ENCODE data around the gene C2orf69. TPM values are rescaled to one million over a fixed set of nuclear protein-coding genes. Genes with fewer than 3 reads are reported as not detected.

The C2orf69 gene
- total and polyA plus RNA-seq, 7 experiments from 2014 or later: 10.1 to 15.4 (median 11.2) TPM

GRCh38 chr2:199940373-199940772 lies 29.3 kb downstream of the C2orf69 start:
- ChIA-PET CTCF (interaction anchor here (0.6 kb wide), 2 partner anchors 13 to 1822 kb away, joined by 3 to 4 read pairs; no protein-coding TSS in a partner anchor), POLR2A (interaction anchor here (1.1 kb wide), 1 partner anchor 29 kb away, joined by 3 read pairs; the partner anchor contains the start of gene C2orf69)
- Mint-ChIP-seq H3K27ac (no peak overlapping the region), H3K36me3 (peaks cover 4 to 33% (median 9%) of the 10 kb centered on the region in 5 donors), H3K9me3 (peaks cover 0 to 2% (median 0%) of the 10 kb centered on the region in 11 donors), H3K4me3 (no peak overlapping the region), H3K4me1 (peaks cover 0 to 19% (median 14%) of the 10 kb centered on the region in 7 donors), H3K27me3 (no peaks in the 10 kb centered on the region)
- H3K9me3 ChIP-seq (ENCODE audit: control insufficient read depth in 2 of 3, low read length in 3 of 3): no peaks in the 10 kb centered on the region
- no peak overlapping the region for H3K4me3 ChIP-seq (ENCODE audit: low read length)
- H3K27ac ChIP-seq (ENCODE audit: low read depth, low read length): no peak overlapping the region
- ATAC-seq: no peak
- no peaks in the 10 kb centered on the region for H3K27me3 ChIP-seq (ENCODE audit: control insufficient read depth in 2 of 2, insufficient read depth in 2 of 2, low read length in 2 of 2)
- peak in 3 of 9 donors; percentile 9 to 18 (median 11) for DNase-seq
- peaks cover 0 to 44% (median 4%) of the 10 kb centered on the region in 3 experiments for H3K36me3 ChIP-seq (ENCODE audit: control insufficient read depth in 2 of 3, insufficient read depth in 3 of 3, low read length in 3 of 3)
- H3K4me1 ChIP-seq (ENCODE audit: control insufficient read depth in 2 of 2, insufficient read depth in 2 of 2, low read length in 2 of 2): no peaks in the 10 kb centered on the region
- intact Hi-C loops (cut with micrococcal nuclease): loop anchor here (1.0 to 5.0 kb wide), 3 partner anchors 14 to 238 kb away; partner anchors contain the start of gene FTCDNL1 (in 1 of the 2)

GRCh38 chr2:199943373-199943772 lies 32.3 kb downstream of the C2orf69 start:
- Histone ChIP-seq H3K4me3 (ENCODE audit: low read length) (no peak overlapping the region), H3K36me3 (ENCODE audit: control insufficient read depth in 2 of 3, insufficient read depth in 3 of 3, low read length in 3 of 3) (peaks cover 3 to 55% (median 11%) of the 10 kb centered on the region in 3 experiments), H3K27ac (ENCODE audit: low read depth, low read length) (no peak overlapping the region), H3K4me1 (ENCODE audit: control insufficient read depth in 2 of 2, insufficient read depth in 2 of 2, low read length in 2 of 2) (no peaks in the 10 kb centered on the region), H3K9me3 (ENCODE audit: control insufficient read depth in 2 of 3, low read length in 3 of 3) (no peaks in the 10 kb centered on the region), H3K27me3 (ENCODE audit: control insufficient read depth in 2 of 2, insufficient read depth in 2 of 2, low read length in 2 of 2) (no peaks in the 10 kb centered on the region)
- Mint-ChIP-seq H3K4me1 (peaks cover 2 to 34% (median 31%) of the 10 kb centered on the region in 7 donors), H3K27me3 (no peaks in the 10 kb centered on the region), H3K4me3 (no peak overlapping the region), H3K27ac (no peak overlapping the region), H3K36me3 (peaks cover 4 to 47% (median 16%) of the 10 kb centered on the region in 5 donors), H3K9me3 (no peaks in the 10 kb centered on the region)
- ATAC-seq: no peak
- ChIA-PET POLR2A (interaction anchor here (0.9 kb wide), 1 partner anchor 12 kb away, joined by 3 read pairs; the partner anchor contains the start of genes MAIP1 and TYW5), CTCF (no interaction called here)
- DNase-seq: no peak
- intact Hi-C loops (cut with micrococcal nuclease): loop anchor here in 1 of 2 donors (5.0 kb wide), 1 partner anchor 241 kb away; no protein-coding TSS in a partner anchor

- Histone ChIP-seq H3K9me3 (ENCODE audit: control insufficient read depth in 2 of 3, low read length in 3 of 3) (no peaks in the 10 kb centered on the region), H3K36me3 (ENCODE audit: control insufficient read depth in 2 of 3, insufficient read depth in 3 of 3, low read length in 3 of 3) (peaks cover 3 to 44% (median 11%) of the 10 kb centered on the region in 3 experiments), H3K4me3 (ENCODE audit: low read length) (no peak overlapping the region), H3K27ac (ENCODE audit: low read depth, low read length) (no peak overlapping the region), H3K4me1 (ENCODE audit: control insufficient read depth in 2 of 2, insufficient read depth in 2 of 2, low read length in 2 of 2) (no peaks in the 10 kb centered on the region), H3K27me3 (ENCODE audit: control insufficient read depth in 2 of 2, insufficient read depth in 2 of 2, low read length in 2 of 2) (no peaks in the 10 kb centered on the region)
- ATAC-seq (no peak), DNase-seq (no peak)
- H3K27me3 Mint-ChIP-seq: no peaks in the 10 kb centered on the region
- POLR2A ChIA-PET: no interaction called here
- H3K36me3 Mint-ChIP-seq: peaks cover 4 to 44% (median 16%) of the 10 kb centered on the region in 5 donors
- intact Hi-C loops (cut with micrococcal nuclease): no loop called here
- peaks cover 8 to 41% (median 37%) of the 10 kb centered on the region in 7 donors for H3K4me1 Mint-ChIP-seq
- CTCF ChIA-PET: no interaction called here
- H3K4me3 Mint-ChIP-seq: no peak overlapping the region
- H3K9me3 Mint-ChIP-seq: no peaks in the 10 kb centered on the region
- peak overlapping the region in 3 of 9 donors; percentile 4 to 22 (median 11) for H3K27ac Mint-ChIP-seq
These were observed 35.1 kb downstream of the C2orf69 start for GRCh38 chr2:199946196-199946595.

GRCh38 chr2:199946836-199947235 lies 35.7 kb downstream of the C2orf69 start:
- Mint-ChIP-seq H3K27me3 (no peaks in the 10 kb centered on the region), H3K27ac (peak overlapping the region in 1 of 9 donors; percentile 11), H3K4me3 (no peak overlapping the region), H3K4me1 (peaks cover 8 to 44% (median 41%) of the 10 kb centered on the region in 7 donors), H3K36me3 (peaks cover 4 to 44% (median 16%) of the 10 kb centered on the region in 5 donors), H3K9me3 (no peaks in the 10 kb centered on the region)
- no peak overlapping the region for H3K4me3 ChIP-seq (ENCODE audit: low read length)
- ChIA-PET POLR2A (interaction anchor here (1.5 kb wide), 1 partner anchor 9 kb away, joined by 4 read pairs; no protein-coding TSS in a partner anchor), CTCF (no interaction called here)
- ATAC-seq: no peak
- no peak overlapping the region for H3K27ac ChIP-seq (ENCODE audit: low read depth, low read length)
- peaks cover 3 to 41% (median 11%) of the 10 kb centered on the region in 3 experiments for H3K36me3 ChIP-seq (ENCODE audit: control insufficient read depth in 2 of 3, insufficient read depth in 3 of 3, low read length in 3 of 3)
- DNase-seq: no peak
- no peaks in the 10 kb centered on the region for H3K27me3 ChIP-seq (ENCODE audit: control insufficient read depth in 2 of 2, insufficient read depth in 2 of 2, low read length in 2 of 2)
- H3K4me1 ChIP-seq (ENCODE audit: control insufficient read depth in 2 of 2, insufficient read depth in 2 of 2, low read length in 2 of 2): no peaks in the 10 kb centered on the region
- H3K9me3 ChIP-seq (ENCODE audit: control insufficient read depth in 2 of 3, low read length in 3 of 3): no peaks in the 10 kb centered on the region
- intact Hi-C loops (cut with micrococcal nuclease): no loop called here

- Histone ChIP-seq H3K36me3 (ENCODE audit: control insufficient read depth in 2 of 3, insufficient read depth in 3 of 3, low read length in 3 of 3) (peaks cover 1 to 26% (median 11%) of the 10 kb centered on the region in 3 experiments), H3K4me1 (ENCODE audit: control insufficient read depth in 2 of 2, insufficient read depth in 2 of 2, low read length in 2 of 2) (peaks cover 13 to 23% of the 10 kb centered on the region in 2 donors), H3K27me3 (ENCODE audit: control insufficient read depth in 2 of 2, insufficient read depth in 2 of 2, low read length in 2 of 2) (no peaks in the 10 kb centered on the region), H3K27ac (ENCODE audit: low read depth, low read length) (no peak overlapping the region), H3K4me3 (ENCODE audit: low read length) (no peak overlapping the region), H3K9me3 (ENCODE audit: control insufficient read depth in 2 of 3, low read length in 3 of 3) (no peaks in the 10 kb centered on the region)
- Mint-ChIP-seq H3K36me3 (peaks cover 0 to 26% (median 10%) of the 10 kb centered on the region in 5 donors), H3K27me3 (no peaks in the 10 kb centered on the region), H3K27ac (peak overlapping the region in 5 of 9 donors; percentile 11 to 71 (median 49)), H3K4me1 (peaks cover 24 to 65% (median 58%) of the 10 kb centered on the region in 7 donors), H3K9me3 (no peaks in the 10 kb centered on the region), H3K4me3 (peak overlapping the region in 1 of 10 donors; percentile 37)
- no peak for ATAC-seq
- no peak for DNase-seq
- POLR2A ChIA-PET: interaction anchor here (0.6 kb wide), 1 partner anchor 39 kb away, joined by 3 read pairs; the partner anchor contains the start of gene C2orf69
- CTCF ChIA-PET: no interaction called here
- intact Hi-C loops (cut with micrococcal nuclease): loop anchor here in 1 of 2 donors (10.0 kb wide), 1 partner anchor 914 kb away; the partner anchor contains the start of gene CLK1
These were observed 39.3 kb downstream of the C2orf69 start for GRCh38 chr2:199950396-199950795.

- Mint-ChIP-seq H3K4me3 (no peak overlapping the region), H3K27me3 (no peaks in the 10 kb centered on the region), H3K9me3 (no peaks in the 10 kb centered on the region), H3K36me3 (peaks cover 0 to 20% (median 10%) of the 10 kb centered on the region in 5 donors), H3K4me1 (peaks cover 22 to 63% (median 54%) of the 10 kb centered on the region in 7 donors), H3K27ac (no peak overlapping the region)
- Histone ChIP-seq H3K4me3 (ENCODE audit: low read length) (no peak overlapping the region), H3K27me3 (ENCODE audit: control insufficient read depth in 2 of 2, insufficient read depth in 2 of 2, low read length in 2 of 2) (no peaks in the 10 kb centered on the region), H3K36me3 (ENCODE audit: control insufficient read depth in 2 of 3, insufficient read depth in 3 of 3, low read length in 3 of 3) (peaks cover 0 to 26% (median 11%) of the 10 kb centered on the region in 3 experiments), H3K27ac (ENCODE audit: low read depth, low read length) (no peak overlapping the region), H3K4me1 (ENCODE audit: control insufficient read depth in 2 of 2, insufficient read depth in 2 of 2, low read length in 2 of 2) (peaks cover 13 to 23% of the 10 kb centered on the region in 2 donors), H3K9me3 (ENCODE audit: control insufficient read depth in 2 of 3, low read length in 3 of 3) (no peaks in the 10 kb centered on the region)
- POLR2A ChIA-PET: interaction anchor here (0.6 kb wide), 1 partner anchor 40 kb away, joined by 3 read pairs; the partner anchor contains the start of gene C2orf69
- CTCF ChIA-PET: no interaction called here
- intact Hi-C loops (cut with micrococcal nuclease): loop anchor here in 1 of 2 donors (10.0 kb wide), 1 partner anchor 914 kb away; the partner anchor contains the start of gene CLK1
- no peak for ATAC-seq
- DNase-seq: no peak
These were observed 39.9 kb downstream of the C2orf69 start for GRCh38 chr2:199951023-199951422.

All from naive thymus-derived CD4-positive, alpha-beta T cell (primary cell).